Glomerular endothelial cell (primary cell): ENCODE measurements around the gene MYOM1. TPM values are rescaled to one million over a fixed set of nuclear protein-coding genes. Genes with fewer than 3 reads are reported as not detected.
"Not testable (repeated sequence)": the region's sequence is repeated elsewhere in the genome, so short reads cannot be mapped to it uniquely, and the experiment has no call there.

Experiments
- DNase-seq: peaks from one replicate; pipeline ENCODE4 v3.0.0-alpha.2; 2011; ENCODE audit warnings: low read depth, low spot score; ENCODE audit errors: extremely low read depth
- total RNA-seq: library from RNA; depleted of rRNA; stranded (reverse); fragments of >200 nt; gene quantifications from 2 replicates; pipeline ENCODE4 v1.2.3, GENCODE V29; 2015

The MYOM1 gene
- total RNA-seq, 1 donor from 2014 or later, result 0.41 TPM

- no peak for DNase-seq
These were observed 1.7 kb upstream of the MYOM1 start for GRCh38 chr18:3221496-3221895.

GRCh38 chr18:3220868-3221267 lies 1.1 kb upstream of the MYOM1 start:
- not testable (repeated sequence) for DNase-seq

- DNase-seq, result no peak
These were observed 532 bp downstream of the MYOM1 start for GRCh38 chr18:3219241-3219630.

GRCh38 chr18:3218819-3219218 lies 949 bp downstream of the MYOM1 start:
- no peak for DNase-seq

GRCh38 chr18:3217948-3218647 lies 1.7 kb downstream of the MYOM1 start:
- DNase-seq, result no peak

GRCh38 chr18:3216987-3217386 lies 2.8 kb downstream of the MYOM1 start:
- no peak for DNase-seq

GRCh38 chr18:3214855-3215637 lies 4.7 kb downstream of the MYOM1 start:
- DNase-seq, result no peak

GRCh38 chr18:3213300-3214059 lies 6.3 kb downstream of the MYOM1 start:
- DNase-seq, result peak; percentile 9

GRCh38 chr18:3212657-3213056 lies 7.1 kb downstream of the MYOM1 start:
- DNase-seq, result no peak

- no peak for DNase-seq
These were observed 8.4 kb downstream of the MYOM1 start for GRCh38 chr18:3211236-3211992.

GRCh38 chr18:3209859-3210569 lies 9.8 kb downstream of the MYOM1 start:
- no peak for DNase-seq

GRCh38 chr18:3207565-3207964 lies 12.2 kb downstream of the MYOM1 start:
- DNase-seq, result no peak

- no peak for DNase-seq
These were observed 14.5 kb downstream of the MYOM1 start for GRCh38 chr18:3205239-3205638.

GRCh38 chr18:3199942-3200645 lies 19.7 kb downstream of the MYOM1 start:
- DNase-seq, result no peak

- DNase-seq, result not testable (repeated sequence)
These were observed 21.4 kb downstream of the MYOM1 start for GRCh38 chr18:3198260-3198860.

- no peak for DNase-seq
These were observed 24.7 kb downstream of the MYOM1 start for GRCh38 chr18:3194947-3195612.

GRCh38 chr18:3193331-3193730 lies 26.4 kb downstream of the MYOM1 start:
- no peak for DNase-seq

GRCh38 chr18:3192752-3193151 lies 27.0 kb downstream of the MYOM1 start:
- DNase-seq, result no peak

- no peak for DNase-seq
These were observed 27.5 kb downstream of the MYOM1 start for GRCh38 chr18:3192286-3192685.
